K562 treated with DMSO at 1 percent for 24 hours (cell line): ENCODE data around the gene MAP3K15. TPM values are rescaled to one million over a fixed set of nuclear protein-coding genes. Genes with fewer than 3 reads are reported as not detected.

ENCODE experiments used
- total RNA-seq: library from RNA; unstranded; fragments of 300-600 nt; gene quantifications from 2 replicates; pipeline ENCODE4 v1.2.3, GENCODE V29; 2022; ENCODE audit warnings: low read depth; ENCODE audit not compliant: insufficient read depth

The MAP3K15 gene, protein sequence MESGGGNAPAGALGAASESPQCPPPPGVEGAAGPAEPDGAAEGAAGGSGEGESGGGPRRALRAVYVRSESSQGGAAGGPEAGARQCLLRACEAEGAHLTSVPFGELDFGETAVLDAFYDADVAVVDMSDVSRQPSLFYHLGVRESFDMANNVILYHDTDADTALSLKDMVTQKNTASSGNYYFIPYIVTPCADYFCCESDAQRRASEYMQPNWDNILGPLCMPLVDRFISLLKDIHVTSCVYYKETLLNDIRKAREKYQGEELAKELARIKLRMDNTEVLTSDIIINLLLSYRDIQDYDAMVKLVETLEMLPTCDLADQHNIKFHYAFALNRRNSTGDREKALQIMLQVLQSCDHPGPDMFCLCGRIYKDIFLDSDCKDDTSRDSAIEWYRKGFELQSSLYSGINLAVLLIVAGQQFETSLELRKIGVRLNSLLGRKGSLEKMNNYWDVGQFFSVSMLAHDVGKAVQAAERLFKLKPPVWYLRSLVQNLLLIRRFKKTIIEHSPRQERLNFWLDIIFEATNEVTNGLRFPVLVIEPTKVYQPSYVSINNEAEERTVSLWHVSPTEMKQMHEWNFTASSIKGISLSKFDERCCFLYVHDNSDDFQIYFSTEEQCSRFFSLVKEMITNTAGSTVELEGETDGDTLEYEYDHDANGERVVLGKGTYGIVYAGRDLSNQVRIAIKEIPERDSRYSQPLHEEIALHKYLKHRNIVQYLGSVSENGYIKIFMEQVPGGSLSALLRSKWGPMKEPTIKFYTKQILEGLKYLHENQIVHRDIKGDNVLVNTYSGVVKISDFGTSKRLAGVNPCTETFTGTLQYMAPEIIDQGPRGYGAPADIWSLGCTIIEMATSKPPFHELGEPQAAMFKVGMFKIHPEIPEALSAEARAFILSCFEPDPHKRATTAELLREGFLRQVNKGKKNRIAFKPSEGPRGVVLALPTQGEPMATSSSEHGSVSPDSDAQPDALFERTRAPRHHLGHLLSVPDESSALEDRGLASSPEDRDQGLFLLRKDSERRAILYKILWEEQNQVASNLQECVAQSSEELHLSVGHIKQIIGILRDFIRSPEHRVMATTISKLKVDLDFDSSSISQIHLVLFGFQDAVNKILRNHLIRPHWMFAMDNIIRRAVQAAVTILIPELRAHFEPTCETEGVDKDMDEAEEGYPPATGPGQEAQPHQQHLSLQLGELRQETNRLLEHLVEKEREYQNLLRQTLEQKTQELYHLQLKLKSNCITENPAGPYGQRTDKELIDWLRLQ (N-terminal part only)
- total RNA-seq, result 0.51 and 0.95 TPM in 2 replicates

DNA sequence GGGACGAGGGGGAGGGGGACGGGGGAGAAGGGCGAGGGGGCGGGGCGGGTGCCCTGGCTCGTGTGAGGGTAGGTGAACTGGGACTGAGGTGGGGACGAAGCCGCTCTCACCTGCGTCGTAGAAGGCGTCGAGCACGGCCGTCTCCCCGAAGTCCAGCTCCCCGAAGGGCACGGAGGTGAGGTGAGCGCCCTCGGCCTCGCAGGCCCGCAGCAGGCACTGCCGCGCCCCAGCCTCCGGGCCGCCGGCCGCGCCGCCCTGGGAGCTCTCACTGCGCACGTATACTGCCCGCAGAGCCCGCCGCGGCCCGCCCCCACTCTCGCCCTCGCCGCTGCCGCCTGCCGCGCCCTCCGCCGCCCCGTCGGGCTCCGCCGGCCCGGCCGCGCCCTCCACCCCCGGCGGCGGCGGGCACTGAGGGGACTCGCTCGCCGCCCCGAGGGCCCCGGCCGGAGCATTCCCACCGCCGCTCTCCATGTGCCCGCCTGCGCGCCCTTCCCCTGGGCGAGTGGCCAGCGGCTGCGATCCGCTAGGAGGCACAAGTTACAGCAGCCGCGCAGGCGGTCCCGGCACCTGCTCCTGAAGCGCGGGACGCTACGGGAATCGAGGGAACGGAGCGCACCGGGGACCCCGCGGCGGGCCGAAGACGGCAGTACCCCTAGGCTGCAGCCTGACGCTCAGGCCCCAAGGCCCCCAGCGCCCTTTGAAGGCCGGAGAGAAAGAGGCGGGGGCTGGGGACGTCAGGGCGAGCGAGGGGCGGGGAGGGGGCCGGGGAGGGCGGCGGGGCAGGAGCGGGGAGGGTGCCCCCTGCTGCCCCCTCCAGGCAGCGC lies at the start of gene MAP3K15:
Gene MAP3K15, minus strand, starts transcription at position 718 of the 824 bp plus-strand sequence. Its CDS starts 247 bp downstream, at position 471.

DNA sequence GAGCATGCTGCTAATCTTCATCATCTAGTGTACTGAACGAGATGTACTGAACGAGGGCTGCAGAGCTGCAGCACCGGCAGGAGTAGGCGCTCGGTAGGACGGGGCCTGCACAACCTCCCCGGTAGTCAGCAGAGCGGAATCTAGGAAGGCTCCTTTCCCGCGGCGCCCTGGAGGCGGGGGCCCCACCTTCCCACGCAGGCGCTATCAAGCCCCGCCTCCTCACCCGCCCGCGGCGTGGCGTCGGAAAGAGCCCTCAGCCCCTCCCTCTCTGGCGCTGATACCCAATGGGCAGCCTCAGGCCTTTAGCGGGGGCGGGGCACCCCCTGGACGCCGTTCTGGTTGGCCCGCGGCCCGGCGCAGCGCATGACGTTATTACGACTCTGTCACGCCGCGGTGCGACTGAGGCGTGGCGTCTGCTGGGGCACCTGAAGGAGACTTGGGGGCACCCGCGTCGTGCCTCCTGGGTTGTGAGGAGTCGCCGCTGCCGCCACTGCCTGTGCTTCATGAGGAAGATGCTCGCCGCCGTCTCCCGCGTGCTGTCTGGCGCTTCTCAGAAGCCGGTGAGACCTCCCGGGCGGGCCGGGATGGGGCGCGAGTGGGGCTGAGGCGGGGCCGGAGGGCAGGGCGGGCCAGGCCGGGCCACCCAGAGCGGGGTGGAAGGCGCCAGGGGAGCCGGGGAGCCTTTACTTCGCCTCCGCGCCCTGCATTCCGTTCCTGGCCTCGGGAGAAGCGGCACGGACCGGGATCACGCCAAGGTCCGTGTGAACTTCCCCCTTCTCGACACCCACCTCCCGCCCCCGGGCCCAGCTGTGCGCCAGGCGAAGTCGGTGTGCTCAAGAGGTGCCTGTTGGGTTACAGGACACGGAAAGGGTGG lies 171.5 kb downstream of the MAP3K15 start, which contains the start of gene PDHA1:
Gene PDHA1, plus strand, starts transcription at position 393 of the 874 bp plus-strand sequence. Its CDS starts 111 bp downstream, at position 504.

Other genes with a start within 250 kb of the MAP3K15 start
- 62.8 and 66.8 TPM in 2 replicates for gene PDHA1, start 171.6 kb downstream of the MAP3K15 start, total RNA-seq